Muscle of back (tissue), 11 donors: Measurements from ENCODE around the gene SIGLEC12. TPM values are rescaled to one million over a fixed set of nuclear protein-coding genes. Genes with fewer than 3 reads are reported as not detected.
"Not testable (repeated sequence)": the region's sequence is repeated elsewhere in the genome, so short reads cannot be mapped to it uniquely, and the experiment has no call there.

Experiments
- DNase-seq, 3 donors: peaks; one replicate each; pipeline versions ENCODE4 v3.0.0 to v3.0.0-alpha.2; 2013
- polyA plus RNA-seq, 10 donors: library from polyadenylated mRNA; unstranded; fragments of 120-200 nt; gene quantifications; one replicate each; pipeline ENCODE4 v1.2.1, GENCODE V29; 2013; ENCODE audit not compliant: insufficient read length in 10 of 10

SIGLEC12 gene
- polyA plus RNA-seq, 10 donors: 0.08 to 0.40 (median 0.13) TPM; not detected in 4

DNA sequence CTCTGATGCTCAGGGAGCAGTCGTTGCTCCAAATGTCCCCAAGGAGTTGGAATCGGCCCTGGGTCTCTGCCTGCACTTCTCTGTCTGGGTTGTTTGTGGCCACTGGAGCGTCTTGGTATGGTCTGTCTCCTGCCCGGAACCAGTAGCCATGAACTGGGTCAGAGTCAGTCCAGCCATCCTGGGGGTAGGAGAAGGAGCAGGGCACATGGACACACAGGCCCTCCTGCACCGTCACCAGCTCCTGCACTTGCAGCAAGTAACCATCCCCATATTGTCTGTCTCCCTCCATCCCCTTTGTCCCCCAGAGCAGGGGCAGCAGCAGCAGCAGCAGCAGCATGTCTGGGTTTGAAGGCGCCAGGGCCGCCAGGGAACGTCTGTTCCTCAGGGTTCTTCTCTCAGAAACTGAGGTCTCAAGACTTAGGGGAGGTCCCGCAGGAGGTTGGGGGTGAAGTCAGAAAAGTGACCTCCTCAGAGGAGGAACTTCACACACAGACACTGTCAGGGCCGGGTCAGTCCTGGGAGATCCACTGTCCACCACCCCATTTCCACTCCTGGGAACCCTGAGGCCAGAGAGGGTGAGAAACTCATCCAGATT lies 43.5 kb downstream of the SIGLEC12 start, which contains the start of gene SIGLEC8:
Gene SIGLEC8 (minus strand): TSS at position 404 of the 595 bp plus-strand sequence. CDS start 67 bp downstream, at position 337.
- DNase-seq: no peak

DNA sequence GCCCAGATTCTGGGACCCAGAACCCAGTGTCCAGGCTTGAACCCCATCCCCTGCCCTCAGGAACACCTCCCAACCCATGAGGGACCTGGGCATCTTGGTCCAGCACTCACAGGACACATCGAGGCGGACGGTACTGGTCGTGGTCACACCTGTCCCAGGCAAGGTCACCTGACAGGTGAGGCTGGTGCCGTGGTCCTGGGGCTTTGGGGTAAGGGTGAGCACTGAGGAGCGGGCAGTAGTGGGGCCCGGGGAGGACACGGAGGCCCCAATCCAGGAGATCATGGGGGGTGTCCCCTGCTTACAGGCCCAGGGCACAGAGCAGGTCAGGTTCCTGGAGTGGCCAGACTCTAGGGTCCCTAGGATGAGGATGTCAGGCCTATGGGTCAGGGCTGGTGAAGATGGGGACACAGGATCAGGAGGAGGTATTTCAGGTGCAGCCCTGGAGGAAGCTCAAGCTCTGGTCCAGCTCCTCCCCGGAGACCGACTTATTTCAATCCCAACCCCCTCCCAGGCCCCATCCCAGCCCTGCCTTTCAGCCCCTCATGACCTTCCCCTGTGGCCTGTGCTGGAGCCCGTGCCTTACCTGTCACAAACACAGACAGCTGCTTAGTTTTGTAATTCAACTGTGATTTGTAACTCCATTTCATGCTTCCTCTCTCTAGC lies 44.1 kb downstream of the SIGLEC12 start:
- DNase-seq: no peak

DNA sequence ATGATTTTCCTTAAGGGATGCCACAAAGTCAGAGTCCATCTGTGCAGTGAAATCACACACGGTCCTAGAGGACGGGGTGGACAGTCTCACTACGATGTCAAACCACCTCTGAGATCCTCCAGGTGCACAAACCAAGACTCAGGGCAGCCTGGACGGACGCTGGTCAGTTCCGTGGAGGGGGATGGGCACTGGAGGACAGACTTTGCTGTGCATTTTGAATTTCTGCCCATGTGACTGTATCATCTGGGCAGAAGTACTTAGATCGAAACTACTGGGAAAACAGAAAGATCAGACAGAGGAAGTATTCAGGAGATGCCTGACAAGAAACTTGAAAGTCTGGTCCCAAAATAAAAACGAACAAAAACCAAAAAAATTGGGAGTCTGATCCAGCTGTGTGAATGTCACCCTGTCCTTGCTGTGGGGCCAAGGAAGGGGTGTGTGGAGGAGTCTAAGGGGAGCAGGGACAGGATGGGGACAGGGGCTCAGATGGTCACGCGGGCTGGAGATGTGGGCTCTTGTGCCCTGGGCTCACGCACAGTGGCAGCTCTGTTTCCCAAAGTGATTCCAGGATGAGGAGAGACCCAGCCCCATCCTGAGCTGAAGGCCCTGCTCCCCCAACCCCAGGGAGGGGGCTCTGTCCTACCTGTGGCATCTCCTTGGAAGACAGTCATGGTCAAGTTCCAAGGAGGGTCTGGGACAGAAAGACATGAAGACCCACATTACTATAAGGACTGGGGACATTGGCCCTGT lies 44.9 kb downstream of the SIGLEC12 start:
- no peak for DNase-seq

DNA sequence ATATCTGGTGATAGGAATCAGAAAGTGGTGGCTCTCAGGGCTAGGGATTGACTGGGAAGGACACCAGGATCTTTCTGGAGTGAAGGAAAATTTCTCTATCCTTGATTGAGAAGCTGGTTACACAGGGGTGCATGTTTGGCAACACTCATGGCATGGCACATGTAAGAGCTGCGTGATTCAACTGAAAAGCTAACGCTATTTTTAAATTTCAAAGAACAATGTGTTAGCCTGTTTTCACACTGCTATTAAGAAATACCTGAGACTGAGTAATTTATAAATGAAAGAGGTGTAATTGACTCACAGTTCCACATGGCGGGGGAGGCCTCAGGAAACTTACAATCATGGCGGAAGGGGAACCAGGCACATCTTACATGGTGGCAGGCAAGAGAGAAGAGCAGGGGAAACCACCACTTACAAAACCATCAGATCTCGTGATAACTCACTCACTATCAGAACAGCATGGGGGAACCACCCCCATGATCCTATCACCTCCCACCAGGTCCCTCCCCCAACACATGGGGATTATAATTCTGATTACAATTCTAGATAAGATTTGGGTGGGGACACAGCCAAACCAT lies 50.8 kb downstream of the SIGLEC12 start:
- DNase-seq: no peak

DNA sequence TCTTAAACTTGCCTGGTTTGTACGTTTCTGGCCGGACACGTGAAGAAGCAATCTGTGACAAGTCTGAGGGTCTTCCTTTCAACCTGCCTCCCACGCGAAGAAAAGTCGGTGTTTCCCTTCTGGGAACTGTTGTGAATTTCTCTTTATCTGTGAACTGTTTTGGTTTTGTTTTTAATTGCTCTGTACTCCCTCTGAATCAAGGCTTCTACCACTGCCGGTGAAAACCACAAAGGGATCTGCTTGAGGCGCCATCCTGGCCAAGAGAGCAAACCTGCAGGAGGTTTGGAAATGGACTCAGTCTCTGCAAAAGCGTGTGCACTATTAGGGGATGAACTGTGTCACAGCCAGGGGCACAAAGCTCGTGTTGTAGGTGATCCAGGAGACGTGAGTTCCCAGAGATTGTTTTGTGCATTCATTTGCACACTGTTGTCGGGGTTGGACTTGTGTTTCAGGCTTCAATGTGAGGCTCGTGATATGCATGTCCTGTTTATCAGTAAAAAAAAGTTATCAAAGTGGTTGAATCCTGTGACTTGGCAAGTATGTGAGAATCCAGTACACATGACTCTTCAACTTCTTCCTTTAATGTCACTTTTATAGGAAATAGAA lies 53.1 kb downstream of the SIGLEC12 start:
- DNase-seq: no peak

DNA sequence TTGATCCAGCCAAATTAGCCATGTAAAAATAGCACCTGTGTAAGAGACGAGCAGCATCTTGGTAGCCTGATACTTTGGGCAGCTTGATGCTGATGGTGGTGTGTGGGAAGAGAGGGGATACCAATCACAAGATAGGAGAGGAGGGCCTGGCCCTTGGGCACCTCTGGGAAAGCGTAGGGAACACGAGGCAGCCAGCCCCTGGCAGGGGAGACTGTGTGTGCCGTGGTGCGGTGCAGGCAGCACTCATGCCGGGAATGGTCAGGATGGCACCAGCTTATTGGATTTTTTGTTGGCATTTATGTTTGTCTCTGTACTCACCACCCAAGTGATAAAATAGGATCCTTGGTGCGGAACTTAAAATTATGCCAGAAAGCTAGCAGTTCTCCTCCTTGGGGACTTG lies 53.6 kb downstream of the SIGLEC12 start:
- no peak for DNase-seq

DNA sequence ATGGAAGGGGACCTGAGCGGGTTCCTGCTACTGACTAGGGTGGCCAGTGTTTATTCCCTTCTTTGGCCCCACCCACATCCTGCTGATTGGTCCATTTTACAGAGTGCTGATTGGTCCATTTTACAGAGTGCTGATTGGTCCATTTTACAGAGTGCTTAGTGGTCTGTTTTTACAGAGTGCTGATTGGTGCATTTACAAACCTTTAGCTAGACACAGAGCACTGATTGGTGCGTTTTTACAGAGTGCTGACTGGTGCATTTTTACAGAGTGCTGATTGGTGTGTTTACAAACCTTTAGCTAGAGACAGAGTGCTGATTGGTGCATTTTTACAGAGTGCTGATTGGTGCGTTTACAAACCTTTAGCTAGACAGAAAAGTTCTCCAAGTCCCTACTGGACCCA lies 54.1 kb downstream of the SIGLEC12 start:
- not testable (repeated sequence) for DNase-seq

DNA sequence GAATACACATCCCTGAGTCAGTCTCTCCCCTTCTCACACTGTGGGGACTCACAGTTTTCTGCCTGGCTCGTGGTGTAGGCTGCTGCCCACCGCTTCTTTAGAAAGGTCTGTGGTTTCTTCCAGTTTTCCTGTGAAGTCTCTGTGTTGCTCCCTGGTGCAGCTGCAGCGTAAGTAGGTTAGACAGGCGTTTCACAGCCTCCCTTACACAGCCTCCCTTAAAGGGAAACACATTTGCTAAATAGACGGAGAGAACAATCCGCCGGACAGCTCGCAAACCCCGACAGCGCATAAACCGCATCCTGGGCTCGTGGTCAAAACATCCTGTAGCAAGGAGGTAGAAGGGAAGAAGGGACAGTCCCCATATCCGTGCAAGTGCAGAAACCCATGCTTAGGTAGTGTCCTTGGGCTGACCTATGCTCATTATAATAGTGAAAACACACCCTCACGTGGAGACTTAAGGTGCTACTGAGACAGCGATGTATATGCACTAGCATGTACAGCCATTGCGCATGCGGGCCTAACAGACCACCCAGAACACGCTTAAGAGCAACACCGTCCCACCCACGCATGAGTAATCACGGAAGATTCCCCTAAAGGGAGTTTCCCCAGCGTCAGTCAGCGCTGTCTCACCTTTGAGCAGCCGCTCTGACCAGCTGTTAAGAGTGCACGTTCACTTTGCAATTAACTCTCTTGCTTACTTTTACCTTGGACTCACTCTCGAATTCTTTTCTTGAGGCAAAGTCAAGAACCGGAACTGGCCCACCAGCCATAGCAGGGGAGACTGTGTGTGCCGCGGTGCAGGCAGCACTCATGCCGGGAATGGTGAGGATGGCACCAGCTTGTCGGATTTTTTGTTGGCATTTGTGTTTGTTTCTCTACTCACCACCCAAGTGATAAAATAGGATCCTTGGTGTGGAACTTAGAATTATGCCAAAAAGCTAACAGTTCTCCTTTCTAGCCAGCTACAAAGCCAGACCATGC lies 59.9 kb downstream of the SIGLEC12 start:
- DNase-seq: no peak

Other genes with a start within 250 kb of the SIGLEC12 start
- gene IGLON5, start 190.2 kb downstream of the SIGLEC12 start, polyA plus RNA-seq: under 1 TPM; 0.09 to 0.51 (median 0.18) TPM
- gene VSIG10L, start 159.7 kb downstream of the SIGLEC12 start, polyA plus RNA-seq: 1 to 10 TPM in 9 of 10 donors, under 1 TPM in 1; 0.99 to 1.7 (median 1.2) TPM
- 10 to 100 TPM; 33.9 to 55.1 (median 42.4) TPM for gene ETFB, start 135.4 kb downstream of the SIGLEC12 start, polyA plus RNA-seq
- 1 to 10 TPM in 4 of 10 donors, under 1 TPM in 6; 0.30 to 1.3 (median 0.95) TPM for gene CLDND2, start 132.8 kb downstream of the SIGLEC12 start, polyA plus RNA-seq
- gene NKG7, start 129.1 kb downstream of the SIGLEC12 start, polyA plus RNA-seq: 1 to 10 TPM; 1.2 to 5.1 (median 2.2) TPM
- gene LIM2, start 113.8 kb downstream of the SIGLEC12 start, polyA plus RNA-seq: not detected
- gene C19orf84, start 111.2 kb downstream of the SIGLEC12 start, polyA plus RNA-seq: under 1 TPM in 1 of 10 donors, not detected in 9; 0.19 TPM
- gene SIGLEC10, start 84.2 kb downstream of the SIGLEC12 start, polyA plus RNA-seq: 1 to 10 TPM in 3 of 10 donors, under 1 TPM in 7; 0.35 to 1.5 (median 0.82) TPM
- gene SIGLEC8, start 43.3 kb downstream of the SIGLEC12 start, polyA plus RNA-seq: under 1 TPM in 4 of 10 donors, not detected in 6; 0.07 to 0.30 (median 0.11) TPM
- gene CEACAM18, start 23.3 kb downstream of the SIGLEC12 start, polyA plus RNA-seq: not detected
- under 1 TPM in 7 of 10 donors, not detected in 3; 0.11 to 0.46 (median 0.33) TPM for gene SIGLEC6, start 29.9 kb upstream of the SIGLEC12 start, polyA plus RNA-seq
- 10 to 100 TPM in 1 of 10 donors, 1 to 10 TPM in 9; 7.2 to 12.5 (median 8.7) TPM for gene ZNF175, start 69.5 kb upstream of the SIGLEC12 start, polyA plus RNA-seq
- under 1 TPM in 6 of 10 donors, not detected in 4; 0.11 to 0.63 (median 0.43) TPM for gene SIGLEC5, start 128.6 kb upstream of the SIGLEC12 start, polyA plus RNA-seq
- 1 to 10 TPM; 1.0 to 2.7 (median 1.8) TPM for gene SIGLEC14, start 145.0 kb upstream of the SIGLEC12 start, polyA plus RNA-seq
- gene SPACA6, start 191.5 kb upstream of the SIGLEC12 start, polyA plus RNA-seq: 10 to 100 TPM in 2 of 10 donors, 1 to 10 TPM in 8; 4.5 to 13.3 (median 6.8) TPM
- gene HAS1, start 222.2 kb upstream of the SIGLEC12 start, polyA plus RNA-seq: under 1 TPM in 4 of 10 donors, not detected in 6; 0.16 to 0.33 (median 0.18) TPM